GM19467 (cell line): ENCODE results near the gene GLIS1.

Experiments used
- ATAC-seq: cut with Tn5 transposase; IDR thresholded peaks from one replicate; pipeline ENCODE4 v1.9.1; 2021; ENCODE audit warnings: mild to moderate bottlenecking, moderate library complexity; ENCODE audit not compliant: unreplicated experiment

The GLIS1 gene

GRCh38 chr1:53681351-53681976 is 57.5 kb downstream of the GLIS1 start:
- ATAC-seq, result no peak

DNA sequence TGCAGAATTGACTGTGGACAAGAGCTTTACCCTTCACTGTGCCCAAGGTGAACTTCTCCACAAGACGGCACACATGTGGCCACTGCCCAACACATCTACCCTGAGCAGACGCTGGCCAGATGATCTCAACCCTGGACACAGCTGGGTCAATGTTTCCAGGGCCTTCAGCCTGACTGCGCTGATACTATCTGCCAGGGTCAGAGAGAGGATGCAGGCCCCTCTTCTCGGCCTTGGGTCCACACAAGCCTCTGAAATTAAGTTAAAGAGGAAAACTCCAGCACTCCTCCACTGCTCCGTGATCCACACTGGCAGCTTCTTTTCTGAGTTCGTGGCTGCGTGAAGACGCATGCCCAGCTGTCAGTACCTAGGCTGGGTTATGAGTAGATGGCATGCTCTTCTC is 58.1 kb downstream of the GLIS1 start:
- ATAC-seq, result no peak

DNA sequence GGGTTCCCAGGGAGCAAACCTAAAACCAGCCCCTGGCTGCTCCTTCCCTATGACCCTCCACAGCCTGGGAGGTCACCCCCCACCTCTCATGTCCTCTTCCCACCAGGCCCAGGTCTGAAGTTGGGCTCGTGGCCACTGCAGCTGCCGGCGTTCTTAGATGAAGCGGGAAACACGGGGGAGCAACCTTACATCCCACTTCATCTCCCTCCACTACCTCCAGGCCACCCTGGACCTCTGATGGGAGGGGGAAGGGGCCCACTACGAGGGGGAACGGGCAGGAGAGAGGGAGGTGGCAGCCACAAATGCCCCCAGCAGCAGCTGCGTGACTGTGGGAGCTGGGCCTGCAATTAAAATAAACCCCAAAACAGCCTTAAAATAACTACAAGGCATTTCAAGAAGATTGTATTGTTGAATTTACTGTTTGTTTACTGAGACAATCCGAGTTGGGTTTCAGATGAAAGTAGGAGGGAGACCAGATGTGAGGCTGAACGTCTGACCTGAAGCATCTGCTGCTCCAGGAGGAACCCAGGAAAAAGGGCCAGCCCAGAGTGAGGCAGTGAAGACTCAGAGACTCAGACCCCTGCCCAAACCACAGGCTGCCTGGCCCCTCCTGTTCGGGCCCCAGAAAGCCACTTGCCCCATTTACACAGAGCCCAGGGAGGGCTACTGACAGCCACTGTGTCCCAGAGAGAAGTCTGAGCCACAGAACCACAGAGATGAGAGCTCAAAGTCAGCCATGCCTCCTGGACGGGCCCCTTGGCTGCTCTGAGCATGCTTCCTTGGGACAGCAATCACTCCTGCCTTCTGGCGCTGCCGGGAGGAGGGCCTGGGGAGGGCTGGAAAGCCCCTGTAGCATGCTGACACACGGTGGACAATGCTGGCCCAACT is 59.8 kb downstream of the GLIS1 start:
- no peak for ATAC-seq

GRCh38 chr1:53678507-53678906 is 60.5 kb downstream of the GLIS1 start:
- no peak for ATAC-seq

GRCh38 chr1:53678046-53678445 is 60.9 kb downstream of the GLIS1 start:
- ATAC-seq, result no peak

- no peak for ATAC-seq
Observed at GRCh38 chr1:53677486-53677885, 61.5 kb downstream of the GLIS1 start.

- ATAC-seq, result no peak
Observed at GRCh38 chr1:53672785-53673184, 66.2 kb downstream of the GLIS1 start.

GRCh38 chr1:53672243-53672642 is 66.7 kb downstream of the GLIS1 start:
- ATAC-seq, result no peak

- ATAC-seq, result no peak
Observed at GRCh38 chr1:53669621-53670191, 69.3 kb downstream of the GLIS1 start.

- ATAC-seq, result no peak
Observed at GRCh38 chr1:53666566-53666965, 72.4 kb downstream of the GLIS1 start.

DNA sequence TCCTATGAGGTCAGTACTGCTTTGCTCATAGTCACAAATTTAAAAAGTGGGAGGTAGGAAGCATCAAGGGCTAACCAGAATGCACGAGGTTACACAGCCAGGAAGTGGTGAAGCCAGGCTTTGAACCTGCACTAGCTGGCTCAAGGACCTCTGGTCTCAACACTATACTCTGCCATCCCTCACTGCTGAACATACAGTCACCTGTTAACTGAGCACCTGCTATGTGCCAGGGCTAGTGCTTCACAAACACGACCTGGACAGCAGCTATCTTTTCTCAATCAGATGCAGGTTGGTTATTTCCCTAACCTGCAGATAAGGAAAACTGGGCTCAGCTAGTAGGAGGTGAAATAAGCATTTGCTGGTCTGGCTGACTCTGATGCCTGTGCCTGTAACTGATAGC is 73.0 kb downstream of the GLIS1 start:
- no peak for ATAC-seq

DNA sequence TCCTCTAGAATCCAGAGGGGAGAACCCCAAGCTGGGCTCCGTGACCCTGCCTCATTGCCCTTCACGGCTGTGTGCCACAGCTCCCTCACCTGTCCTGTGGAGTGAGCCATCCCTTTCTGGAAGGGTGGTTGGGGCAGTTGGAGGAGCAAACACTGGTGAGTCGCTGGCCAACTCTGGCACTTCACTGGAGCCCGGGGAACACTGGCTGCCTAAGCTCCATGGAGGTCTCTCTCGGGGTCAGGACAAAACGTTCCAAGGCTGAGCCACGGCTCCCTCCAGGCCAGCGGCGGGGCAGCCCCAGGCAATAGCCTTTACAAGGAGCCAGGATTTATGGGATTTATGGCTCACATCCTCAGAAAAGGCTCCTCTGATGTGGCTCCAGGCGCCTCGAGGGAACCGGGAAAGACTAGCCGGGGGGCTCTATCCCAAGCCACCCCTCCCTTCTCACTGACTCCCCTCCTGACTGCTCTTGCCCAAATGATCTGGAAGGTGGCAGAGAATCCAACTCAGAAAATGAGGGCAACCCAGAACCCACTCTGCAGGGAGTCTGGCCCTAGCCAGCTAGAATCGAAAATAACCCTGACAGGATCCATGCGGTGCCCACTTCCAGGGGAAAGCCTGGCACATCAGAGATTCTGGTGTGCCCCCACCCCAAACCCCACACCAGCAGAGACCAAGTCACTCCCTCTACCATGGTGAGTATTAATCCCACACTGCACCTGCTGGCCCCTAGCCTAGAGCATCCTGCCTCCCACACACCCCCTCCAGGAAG is 75.2 kb downstream of the GLIS1 start:
- ATAC-seq, result no peak

DNA sequence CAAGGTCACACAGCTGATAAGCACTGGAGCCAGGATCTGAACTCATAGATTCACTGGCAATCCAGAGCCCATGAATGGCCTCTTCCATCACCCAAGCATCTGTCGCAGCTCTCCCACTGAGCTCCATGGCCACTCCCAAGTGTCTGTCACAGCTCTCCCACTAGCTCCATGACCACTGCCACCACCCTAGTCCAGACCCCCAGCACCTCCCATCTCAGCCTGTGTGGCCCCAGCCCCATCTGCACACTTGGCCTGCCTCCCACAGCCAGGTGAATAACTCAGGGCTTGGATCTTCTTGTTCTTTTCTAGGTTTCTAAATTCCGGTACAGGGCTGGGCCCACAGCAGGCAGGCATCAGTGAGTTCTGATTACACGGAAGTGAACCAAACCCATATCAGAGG is 76.0 kb downstream of the GLIS1 start:
- ATAC-seq, result no peak

GRCh38 chr1:53662169-53662568 is 76.8 kb downstream of the GLIS1 start:
- ATAC-seq, result no peak

DNA sequence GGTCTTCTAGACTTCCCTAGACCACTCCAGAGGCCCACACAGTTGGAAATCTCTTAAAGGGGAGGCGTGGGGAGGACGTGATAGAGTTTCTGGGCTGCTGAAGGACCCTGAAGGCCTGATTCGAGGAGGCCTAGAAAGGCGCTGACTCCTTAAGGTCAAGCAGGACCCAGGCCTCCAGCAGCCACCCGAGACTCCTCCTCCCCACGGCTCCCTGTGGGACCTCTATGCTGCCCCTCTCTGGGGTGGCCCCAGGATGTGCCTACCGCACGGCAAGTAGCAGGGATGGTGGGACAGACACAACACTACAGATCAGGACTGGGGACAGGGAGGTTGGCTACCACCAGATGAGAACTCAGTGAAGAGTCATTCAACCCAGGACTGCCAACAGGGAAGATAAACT is 77.5 kb downstream of the GLIS1 start:
- no peak for ATAC-seq

GRCh38 chr1:53660666-53661065 is 78.3 kb downstream of the GLIS1 start:
- ATAC-seq, result no peak

DNA sequence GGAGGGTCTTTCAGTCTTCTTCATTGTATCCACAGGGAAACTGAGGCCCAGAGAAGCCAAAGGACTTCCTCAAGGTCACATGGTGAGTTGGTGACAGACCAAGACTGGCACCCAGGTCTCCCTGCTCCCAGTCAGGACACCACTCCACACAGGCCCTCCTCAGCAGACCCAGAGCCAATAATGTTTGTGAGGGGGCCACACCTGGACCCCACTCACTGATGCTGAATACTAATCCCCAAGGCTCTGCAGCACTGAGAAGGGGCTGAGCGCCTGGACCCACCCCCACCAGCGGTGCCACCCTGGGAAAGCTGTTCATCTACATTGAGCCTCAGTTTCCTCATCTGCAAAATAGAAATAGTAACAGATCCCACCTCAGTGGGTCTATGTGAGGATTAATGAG is 79.5 kb downstream of the GLIS1 start:
- ATAC-seq, result no peak

DNA sequence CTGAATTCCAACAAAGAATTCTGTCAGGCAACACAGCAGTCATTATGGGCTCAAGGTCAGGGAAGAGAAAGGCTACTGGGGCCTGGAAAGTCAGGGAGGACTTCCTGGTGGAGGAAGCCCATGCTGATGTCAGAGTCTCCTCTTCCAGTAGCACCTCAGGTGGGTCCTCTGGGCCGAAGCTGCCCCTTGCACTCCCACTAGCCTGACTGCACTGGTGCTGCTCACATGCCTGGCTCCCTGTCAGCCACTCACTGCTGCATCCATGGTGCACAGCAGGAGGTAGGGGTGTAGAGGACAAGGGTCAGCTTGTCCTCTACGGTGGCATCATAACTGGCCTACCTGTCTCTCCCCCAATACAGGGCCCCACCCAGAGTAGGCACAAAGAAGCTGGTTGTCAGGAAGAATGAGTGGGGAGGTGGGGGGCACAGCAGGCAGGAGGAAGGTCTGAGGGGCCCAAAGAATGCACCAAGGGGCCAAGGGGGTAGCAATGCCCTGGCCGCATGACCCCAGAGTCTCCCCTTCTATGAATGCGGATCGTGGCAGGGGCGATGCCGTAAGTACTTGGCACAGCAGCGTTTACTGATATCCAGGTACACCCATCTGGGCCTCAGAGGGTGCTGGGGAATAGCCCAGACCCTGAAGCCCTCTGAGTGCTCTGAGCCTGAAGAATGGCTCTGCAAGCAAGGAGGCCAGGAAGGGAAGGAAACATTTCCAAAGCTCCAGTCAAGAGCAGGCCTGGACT is 80.3 kb downstream of the GLIS1 start:
- no peak for ATAC-seq

DNA sequence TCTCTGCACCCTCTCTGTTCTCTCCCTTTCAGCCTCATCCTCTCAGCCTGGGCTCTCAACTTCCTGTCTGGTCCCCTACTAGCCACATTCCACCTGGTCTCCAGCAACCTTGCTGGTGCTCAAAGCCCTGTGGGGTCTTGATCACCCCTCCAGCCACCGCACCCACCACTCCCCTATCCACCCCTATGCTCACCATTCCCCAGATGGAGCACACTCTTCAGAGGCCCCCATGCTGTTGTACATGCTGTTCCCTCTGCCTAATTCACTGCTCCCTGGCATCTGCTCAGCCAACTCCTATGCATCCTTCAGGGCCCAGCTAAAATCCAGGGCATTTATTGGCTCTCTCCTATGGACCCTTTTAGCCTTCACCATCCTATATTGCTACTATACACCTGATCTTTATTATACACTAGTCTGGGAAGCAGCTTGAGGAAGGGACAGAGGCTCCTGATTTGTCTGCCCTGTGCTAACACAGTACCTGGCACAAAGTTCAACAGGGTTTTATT is 81.0 kb downstream of the GLIS1 start:
- ATAC-seq, result no peak

DNA sequence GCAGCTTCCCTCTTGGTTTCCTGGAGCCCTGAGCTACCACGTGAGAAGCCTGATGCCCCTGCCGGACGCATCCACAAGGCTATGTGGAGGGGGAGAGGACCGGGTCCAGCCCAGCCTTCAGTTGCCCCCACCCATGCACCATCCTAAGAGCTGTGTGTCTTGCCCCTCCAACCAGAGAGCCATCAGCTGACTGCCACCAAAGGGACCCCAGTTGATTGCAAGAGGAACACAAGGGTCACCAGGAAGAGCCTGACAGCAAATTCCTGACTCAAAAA is 81.5 kb downstream of the GLIS1 start:
- no peak for ATAC-seq
